Measurements from ENCODE around the gene SNX5.

Gene SNX5

DNA sequence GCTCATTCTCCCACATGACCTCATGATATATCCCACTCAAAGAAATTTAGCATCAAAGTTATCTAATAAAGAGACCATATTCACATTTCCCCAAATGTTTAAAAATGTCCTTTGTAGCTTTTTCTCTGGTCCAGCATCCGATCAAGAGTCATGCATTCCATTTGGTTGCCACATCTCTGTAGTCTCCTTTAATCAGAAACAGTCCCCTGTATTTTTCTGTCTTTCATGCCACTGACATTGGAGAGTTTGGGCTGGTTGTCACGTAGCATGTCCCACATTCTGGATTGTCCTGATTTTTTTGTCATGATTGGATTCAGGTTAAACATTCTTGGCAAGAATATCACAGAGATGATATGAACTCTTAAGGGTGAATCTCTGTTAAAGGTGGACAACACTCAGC, 55.7 kb downstream of the SNX5 start:
- no peak for ATAC-seq

DNA sequence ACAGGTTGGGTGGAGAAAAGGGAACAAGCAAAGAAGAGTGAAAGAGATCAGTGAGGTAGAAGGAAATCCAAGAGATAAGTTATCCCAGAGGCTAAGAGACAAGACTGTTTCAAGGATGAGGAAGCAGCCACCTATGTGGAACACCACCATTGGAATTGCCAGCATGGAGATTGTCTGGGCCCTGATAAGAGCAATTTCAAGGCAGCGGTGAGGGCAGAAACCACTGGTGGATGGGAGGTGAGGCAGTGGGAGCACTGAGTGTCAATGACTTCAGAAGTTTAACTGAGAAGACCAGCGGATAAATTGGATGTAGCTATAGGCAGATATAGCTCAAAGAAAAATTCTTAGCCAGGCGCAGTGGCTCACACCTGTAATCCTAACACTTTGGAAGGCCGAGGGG, 56.7 kb downstream of the SNX5 start:
- no peak for ATAC-seq

DNA sequence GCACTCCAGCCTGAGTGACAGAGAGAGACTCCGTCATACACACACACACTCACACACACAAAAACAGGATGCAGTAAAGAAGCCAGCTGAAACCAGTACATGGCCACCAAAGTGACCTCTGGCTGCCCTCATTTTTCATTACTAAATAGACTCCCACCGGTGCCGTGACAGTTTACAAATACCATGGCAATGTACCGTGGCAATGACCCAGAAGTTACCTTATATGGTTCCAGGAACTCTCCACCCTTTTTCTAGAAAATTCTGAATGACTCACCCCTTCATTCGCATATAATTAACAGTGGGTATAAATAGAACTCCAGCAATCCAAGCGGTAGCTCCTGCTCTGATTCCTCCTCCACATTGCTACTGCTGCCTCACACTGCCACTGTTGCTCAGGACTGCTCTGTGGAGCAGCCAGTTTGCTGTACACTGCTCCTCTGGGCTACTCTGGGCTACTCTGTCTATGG, 57.7 kb downstream of the SNX5 start:
- ATAC-seq: peak in 1 of 2 donors; percentile 49

DNA sequence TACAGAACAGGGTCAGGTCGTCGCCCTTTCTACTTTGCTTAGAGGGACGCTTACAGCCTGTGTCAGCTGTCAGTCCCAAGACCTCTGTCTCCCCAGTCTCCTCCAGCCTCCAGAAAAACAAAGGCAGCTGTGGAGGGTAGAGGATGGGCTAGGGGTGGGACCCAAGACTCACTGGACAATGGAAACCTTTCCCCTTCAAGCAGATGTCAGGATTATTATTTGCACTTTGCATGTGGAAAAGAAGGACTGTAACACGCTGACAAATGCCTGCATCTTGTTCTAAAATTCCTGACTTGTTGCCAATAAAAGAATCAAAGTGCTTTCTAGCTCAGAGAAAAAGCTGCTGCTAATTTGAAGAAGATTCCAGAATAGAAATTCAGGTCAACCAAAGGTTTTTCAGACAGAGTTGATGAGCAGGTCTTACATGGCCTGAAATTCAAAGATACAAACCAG, 58.7 kb downstream of the SNX5 start:
- no peak for ATAC-seq

DNA sequence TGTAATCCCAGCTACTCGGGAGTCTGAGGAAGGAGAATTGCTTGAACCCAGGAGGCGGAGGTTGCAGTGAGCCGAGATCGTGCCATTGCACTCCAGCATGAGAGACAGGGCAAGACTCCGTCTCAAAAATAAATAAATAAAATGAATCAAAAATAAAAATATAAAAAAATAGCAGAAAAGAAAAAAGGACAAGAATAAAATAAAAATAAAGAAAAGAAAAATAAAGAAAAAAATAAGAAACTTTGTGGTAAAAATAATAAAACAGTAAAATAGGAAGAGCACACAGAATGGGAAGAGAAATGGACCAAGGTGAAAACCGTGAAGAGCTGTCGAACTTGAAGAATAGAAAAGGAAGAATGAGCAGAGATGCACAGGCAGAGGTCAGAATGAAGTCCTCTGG, 63.0 kb downstream of the SNX5 start:
- ATAC-seq: no peak

DNA sequence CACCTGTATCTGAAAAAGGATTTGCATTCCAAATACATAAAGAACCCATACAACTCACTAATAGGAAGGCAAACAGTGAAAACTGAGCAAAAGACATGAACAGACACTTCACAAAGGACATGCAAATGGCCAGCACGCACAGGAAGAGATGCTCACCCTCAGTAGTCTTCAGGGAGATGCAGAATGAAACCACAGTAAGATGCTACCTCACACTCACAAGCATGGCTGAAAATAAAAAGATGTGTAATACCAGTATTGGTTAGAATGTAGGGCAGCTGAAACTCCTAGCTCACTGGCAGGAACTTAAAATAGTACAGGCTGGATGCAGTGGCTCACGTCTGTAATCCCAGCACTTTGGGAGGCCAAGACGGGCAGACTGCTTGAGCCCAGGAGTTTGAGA, 64.6 kb downstream of the SNX5 start:
- peak in 1 of 2 donors; percentile 58 for ATAC-seq

DNA sequence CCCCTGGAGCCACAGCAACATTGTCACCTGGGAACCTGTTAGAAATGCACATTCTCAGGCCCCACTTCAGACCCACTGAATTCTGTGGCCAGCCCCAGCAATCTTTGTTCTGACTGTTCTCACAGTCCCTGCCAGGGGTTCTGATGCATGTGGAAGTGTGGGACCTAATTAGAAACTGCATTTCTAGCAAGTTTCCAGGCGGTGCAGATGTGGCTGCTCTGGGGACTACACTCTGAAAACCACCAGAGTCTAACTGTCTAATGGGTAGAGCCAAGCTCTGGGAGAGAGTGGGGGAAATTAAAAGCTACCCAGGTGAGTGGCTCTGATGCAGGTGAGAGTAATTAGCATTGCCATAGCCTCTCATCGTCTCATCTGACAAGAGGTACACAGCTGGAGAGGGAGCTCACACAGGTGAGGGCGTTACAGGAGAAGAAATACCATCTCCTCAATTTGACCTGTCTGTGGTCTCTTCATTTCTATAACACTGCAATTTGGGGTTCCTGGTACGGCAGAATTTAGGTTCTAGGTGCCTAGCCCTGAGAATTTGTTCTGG, 66.0 kb downstream of the SNX5 start:
- ATAC-seq: no peak

DNA sequence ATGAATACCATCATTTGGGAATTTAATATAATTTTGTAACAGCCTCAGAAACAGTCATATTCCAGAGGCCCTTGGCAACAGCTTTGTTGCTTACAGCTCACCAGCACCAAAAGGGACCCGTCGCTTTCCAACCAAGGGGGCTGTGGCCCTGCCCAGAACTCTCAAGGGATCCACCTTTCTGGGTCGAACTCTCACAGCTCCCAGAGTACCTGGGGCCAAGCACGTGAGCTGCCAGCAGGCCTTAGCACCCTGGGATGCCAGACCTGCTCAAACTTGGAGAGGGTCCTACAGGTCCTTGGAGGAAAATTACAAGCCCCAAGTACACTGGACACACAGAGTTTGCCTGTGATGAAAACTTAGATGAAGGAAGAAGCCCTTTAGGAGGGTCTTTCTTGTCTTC, 66.6 kb downstream of the SNX5 start:
- ATAC-seq: no peak

DNA sequence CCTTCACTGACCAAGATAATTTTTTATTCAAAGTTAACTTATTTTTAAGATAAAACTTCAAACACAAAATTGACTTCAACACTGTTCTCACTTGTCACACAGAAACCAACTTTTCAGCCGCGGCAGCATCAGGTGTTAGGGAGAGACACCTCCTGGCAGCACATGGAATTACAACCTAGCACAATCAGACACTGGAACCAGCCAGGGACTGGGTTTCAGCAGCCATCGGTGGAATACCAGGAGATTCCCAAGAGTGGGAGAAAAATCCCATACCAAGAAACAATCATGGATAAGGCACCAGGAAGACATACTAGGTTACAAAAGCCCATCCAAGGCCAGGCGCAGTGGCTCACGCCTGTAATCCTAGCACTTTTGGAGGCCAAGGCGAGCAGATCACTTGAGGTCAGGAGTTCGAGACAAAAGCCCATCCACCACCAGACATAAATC, 70.0 kb downstream of the SNX5 start:
- peak in 1 of 2 donors; percentile 62 for ATAC-seq

DNA sequence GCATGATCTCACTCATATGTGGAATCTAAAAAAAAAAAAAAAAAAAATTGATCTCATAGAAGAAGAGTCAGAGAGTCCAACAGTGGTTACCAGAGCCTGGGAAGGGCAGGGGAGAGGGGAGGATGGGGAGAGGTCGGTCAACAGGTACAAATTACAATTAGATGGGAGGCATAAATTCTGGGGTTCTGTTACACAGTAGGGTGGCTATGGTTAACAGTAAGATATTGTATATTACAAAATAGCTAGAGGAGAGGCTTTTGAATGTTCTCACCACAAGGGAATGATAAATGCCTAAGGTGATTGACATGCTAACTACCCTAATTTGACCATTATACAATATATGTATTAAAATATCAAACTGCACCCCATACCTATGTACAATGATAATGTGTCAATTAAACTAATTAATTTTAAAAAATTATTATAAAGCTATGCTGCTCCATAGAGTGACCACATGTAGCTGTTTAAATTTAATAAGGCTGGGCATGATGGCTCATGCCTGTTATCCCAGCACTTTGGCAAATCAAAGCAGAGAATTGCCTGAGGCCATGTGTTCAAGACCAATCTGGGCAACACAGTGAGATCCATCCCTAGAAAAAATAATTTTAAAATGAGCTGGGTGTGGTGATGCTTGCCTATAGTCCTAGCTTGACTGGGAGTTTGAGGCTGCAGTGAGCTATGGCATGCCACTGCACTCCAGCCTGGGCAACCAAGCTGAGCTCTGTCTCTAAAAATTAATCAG, 70.9 kb downstream of the SNX5 start:
- ATAC-seq: no peak

DNA sequence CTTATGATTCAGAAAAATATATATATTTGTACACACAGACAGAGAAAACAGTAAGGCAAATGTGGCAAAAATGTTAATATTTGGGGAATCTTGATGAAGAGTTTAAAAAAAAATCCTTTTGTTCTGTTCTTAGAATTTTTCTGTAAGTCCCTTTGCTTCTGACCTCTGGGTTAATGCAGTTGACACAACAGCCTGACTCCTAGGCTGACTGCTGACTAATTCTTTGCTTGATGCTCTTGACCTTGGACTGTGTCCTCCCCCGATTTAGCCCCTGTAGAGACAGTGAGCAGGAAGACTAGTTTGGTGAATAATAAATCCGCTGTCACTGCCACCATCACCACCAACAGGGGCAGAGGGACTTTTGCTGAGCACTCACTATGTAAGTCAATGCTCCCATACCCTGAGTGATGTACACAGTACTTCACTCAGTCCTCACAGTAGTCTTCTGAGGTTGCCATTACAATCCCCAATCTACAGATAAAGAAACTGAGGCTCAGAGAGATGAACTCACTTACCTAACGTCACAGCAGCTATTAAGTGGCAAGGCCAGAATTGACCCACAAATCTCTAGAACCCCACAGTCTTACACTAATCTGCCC, 71.7 kb downstream of the SNX5 start:
- peak in 1 of 2 donors; percentile 11 for ATAC-seq

DNA sequence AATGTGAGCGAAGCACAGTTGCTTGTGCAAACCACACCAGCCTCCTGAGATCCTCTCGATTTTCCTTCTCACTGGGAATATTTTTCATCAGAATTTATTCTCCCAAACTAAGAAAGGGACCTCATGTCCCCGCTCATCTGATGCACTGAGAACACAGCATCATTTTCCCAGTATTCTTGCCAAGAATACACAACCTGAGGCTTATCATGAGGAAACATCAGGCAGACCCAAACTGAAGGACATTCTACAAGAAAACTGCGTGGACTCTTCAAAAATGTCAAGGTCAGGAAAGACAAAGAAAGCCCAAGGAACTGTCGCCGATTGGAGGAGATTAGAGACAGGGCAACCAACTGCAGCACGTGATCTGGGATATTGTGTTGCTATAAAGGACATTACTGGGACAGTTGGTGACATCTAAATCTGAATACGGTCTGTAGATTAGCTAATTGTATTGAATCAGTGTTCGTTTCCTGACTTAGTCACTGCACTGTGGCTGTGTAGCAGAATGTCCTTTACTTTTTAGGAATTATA, 72.3 kb downstream of the SNX5 start:
- ATAC-seq: no peak

DNA sequence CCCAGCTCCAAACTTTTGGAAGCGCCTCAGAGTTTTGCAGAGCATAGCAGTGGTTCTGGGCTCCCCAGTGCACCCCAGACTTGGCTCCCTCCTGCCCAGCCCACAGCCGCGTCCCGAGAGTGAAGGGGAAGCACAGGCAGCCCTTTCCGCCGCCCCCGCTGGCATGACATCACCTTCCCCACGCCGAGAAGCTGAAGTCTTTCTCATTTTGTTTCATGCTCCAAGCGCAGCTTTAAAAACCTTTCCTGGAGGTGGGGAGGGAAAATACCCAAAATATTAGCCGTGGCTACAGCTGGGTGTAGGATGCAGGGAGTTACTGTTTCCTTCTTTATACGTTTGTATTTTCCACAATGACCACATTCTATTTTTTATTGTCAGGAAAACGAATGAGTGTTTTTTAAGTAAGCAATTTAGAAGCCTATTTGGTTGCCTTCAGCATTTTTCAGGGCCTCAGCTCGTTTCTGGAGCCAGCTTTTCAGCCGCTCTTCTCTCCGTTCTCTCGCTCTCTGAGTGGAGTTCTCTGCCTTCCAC, 72.9 kb downstream of the SNX5 start:
- peak; percentile 72 to 78 for ATAC-seq

DNA sequence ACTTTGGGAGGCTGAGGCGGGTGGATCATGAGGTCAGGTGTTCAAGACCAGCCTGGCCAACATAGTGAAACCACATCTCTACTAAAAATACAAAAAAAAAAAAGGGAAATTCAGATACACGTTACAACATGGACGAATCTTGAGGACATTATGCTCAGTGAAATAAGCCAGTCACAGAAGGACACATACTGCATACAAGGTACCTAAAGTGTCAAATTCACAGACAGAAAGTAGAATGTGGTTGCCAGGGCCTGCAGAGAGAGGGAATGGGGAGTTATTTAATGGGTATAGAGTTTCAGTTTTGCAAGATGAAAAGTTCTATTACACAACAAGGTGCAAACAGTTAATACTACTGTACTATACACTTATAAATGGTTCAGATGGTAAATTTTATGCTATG, 75.1 kb downstream of the SNX5 start:
- no peak for ATAC-seq

DNA sequence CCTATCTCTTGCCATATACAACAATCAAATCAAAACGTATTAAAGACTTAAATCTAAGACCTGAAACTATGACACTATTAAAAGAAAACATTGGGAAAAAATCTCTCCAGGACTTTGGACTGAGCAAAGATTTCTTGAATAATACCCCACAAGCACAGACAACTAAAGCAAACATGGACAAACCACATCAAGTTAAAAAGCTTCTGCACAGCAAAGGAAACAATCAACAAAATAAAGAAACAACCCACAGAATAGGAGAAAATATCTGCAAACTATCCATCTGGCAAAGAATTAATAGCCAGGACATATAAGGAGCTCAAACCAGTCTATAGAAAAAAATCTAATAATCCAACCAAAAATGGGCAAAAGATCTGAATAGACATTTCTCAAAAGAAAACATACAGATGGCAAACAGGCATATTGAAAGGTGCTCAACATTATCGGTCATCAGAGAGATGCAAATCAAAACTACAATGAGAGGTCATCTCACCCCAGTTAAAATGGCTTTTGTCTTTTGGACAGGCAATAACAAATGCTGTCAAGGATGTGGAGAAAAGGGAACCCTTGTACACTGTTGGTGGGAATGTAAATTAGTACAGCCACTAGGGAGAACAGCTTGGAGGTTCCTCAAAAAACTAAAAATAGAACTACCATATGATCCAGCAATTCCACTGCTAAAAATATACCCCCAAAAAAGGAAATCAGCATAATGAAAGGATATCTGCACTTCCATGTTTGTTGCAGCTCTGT, 76.2 kb downstream of the SNX5 start:
- no peak for ATAC-seq
